Measurements from ENCODE around the gene LY6G5C.

The LY6G5C gene

DNA sequence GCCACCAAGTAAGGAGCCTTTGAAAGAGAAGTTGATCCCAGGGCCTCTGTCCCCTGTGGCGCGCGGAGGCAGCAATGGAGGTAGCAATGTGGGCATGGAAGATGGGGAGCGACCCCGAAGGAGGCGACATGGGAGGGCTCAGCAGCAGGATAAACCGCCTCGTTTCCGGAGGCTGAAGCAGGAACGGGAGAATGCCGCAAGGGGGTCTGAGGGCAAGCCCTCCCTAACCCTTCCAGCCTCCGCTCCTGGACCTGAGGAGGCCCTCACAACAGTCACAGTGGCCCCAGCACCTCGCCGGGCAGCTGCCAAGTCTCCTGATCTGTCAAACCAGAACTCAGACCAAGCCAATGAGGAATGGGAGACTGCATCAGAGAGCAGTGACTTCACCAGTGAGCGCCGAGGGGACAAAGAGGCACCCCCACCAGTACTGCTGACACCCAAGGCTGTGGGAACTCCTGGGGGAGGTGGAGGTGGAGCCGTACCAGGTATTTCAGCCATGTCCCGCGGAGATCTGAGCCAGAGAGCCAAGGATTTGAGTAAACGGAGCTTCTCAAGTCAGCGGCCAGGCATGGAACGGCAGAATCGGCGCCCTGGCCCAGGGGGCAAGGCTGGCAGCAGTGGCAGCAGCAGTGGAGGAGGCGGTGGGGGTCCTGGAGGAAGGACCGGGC is 48.5 kb downstream of the LY6G5C start:
- Histone ChIP-seq H3K36me3 (peaks cover 99% of the 10 kb centered on the region), H3K9me3 (no peaks in the 10 kb centered on the region), H3K4me1 (no peaks in the 10 kb centered on the region), H3K4me3 (ENCODE audit: low read depth, low read length) (no peak overlapping the region), H3K27me3 (no peaks in the 10 kb centered on the region)
- DNase-seq = no peak
- TF ChIP-seq, protein P1, sequence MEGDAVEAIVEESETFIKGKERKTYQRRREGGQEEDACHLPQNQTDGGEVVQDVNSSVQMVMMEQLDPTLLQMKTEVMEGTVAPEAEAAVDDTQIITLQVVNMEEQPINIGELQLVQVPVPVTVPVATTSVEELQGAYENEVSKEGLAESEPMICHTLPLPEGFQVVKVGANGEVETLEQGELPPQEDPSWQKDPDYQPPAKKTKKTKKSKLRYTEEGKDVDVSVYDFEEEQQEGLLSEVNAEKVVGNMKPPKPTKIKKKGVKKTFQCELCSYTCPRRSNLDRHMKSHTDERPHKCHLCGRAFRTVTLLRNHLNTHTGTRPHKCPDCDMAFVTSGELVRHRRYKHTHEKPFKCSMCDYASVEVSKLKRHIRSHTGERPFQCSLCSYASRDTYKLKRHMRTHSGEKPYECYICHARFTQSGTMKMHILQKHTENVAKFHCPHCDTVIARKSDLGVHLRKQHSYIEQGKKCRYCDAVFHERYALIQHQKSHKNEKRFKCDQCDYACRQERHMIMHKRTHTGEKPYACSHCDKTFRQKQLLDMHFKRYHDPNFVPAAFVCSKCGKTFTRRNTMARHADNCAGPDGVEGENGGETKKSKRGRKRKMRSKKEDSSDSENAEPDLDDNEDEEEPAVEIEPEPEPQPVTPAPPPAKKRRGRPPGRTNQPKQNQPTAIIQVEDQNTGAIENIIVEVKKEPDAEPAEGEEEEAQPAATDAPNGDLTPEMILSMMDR (IDR thresholded peaks at IDR 0.05; ENCODE audit: low read depth, low read length) = no peak

GRCh38 chr6:31631681-31632278 is 49.1 kb downstream of the LY6G5C start:
- no peak for DNase-seq
- Histone ChIP-seq H3K4me1 (no peaks in the 10 kb centered on the region), H3K27me3 (no peaks in the 10 kb centered on the region), H3K4me3 (ENCODE audit: low read depth, low read length) (no peak overlapping the region), H3K9me3 (no peaks in the 10 kb centered on the region), H3K36me3 (peaks cover 100% of the 10 kb centered on the region)
- TF ChIP-seq, protein P1 (IDR thresholded peaks at IDR 0.05; ENCODE audit: low read depth, low read length) = no peak

- TF ChIP-seq, protein P1 (IDR thresholded peaks at IDR 0.05; ENCODE audit: low read depth, low read length) = no peak
- Histone ChIP-seq H3K4me1 (no peaks in the 10 kb centered on the region), H3K9me3 (no peaks in the 10 kb centered on the region), H3K27me3 (no peaks in the 10 kb centered on the region), H3K4me3 (ENCODE audit: low read depth, low read length) (no peak overlapping the region), H3K36me3 (peaks cover 100% of the 10 kb centered on the region)
- DNase-seq = no peak
Observed at GRCh38 chr6:31631209-31631608, 49.7 kb downstream of the LY6G5C start.

- TF ChIP-seq, protein P1 (IDR thresholded peaks at IDR 0.05; ENCODE audit: low read depth, low read length) = no peak
- no peak overlapping the region for H3K4me3 ChIP-seq (ENCODE audit: low read depth, low read length)
- H3K36me3 ChIP-seq = peaks cover 100% of the 10 kb centered on the region
- no peaks in the 10 kb centered on the region for H3K9me3 ChIP-seq
- DNase-seq = no peak
- no peaks in the 10 kb centered on the region for H3K27me3 ChIP-seq
- no peaks in the 10 kb centered on the region for H3K4me1 ChIP-seq
Observed at GRCh38 chr6:31630177-31630934, 50.5 kb downstream of the LY6G5C start.

DNA sequence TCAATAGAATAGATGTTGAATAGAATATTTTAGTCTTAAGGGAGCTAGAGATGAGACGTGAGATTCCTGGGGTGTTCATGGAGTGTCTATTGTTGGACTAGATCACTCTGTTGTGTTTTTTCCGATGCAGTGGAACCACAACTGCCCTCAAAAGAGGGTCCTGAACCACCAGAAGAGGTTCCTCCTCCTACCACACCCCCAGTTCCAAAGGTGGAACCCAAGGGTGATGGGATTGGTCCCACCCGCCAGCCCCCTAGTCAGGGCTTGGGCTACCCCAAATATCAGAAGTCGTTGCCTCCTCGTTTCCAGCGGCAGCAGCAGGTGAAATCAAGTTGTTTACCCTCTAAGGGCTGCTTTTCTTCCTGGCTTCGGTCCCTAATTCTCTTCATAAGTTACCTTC is 51.9 kb downstream of the LY6G5C start:
- Histone ChIP-seq H3K36me3 (peaks cover 100% of the 10 kb centered on the region), H3K9me3 (no peaks in the 10 kb centered on the region), H3K27me3 (no peaks in the 10 kb centered on the region), H3K4me1 (no peaks in the 10 kb centered on the region), H3K4me3 (ENCODE audit: low read depth, low read length) (no peak overlapping the region)
- TF ChIP-seq, protein P1 (IDR thresholded peaks at IDR 0.05; ENCODE audit: low read depth, low read length) = no peak
- no peak for DNase-seq
